Tibial nerve (tissue), 3 donors: ENCODE results near the gene VPS13D.

Experiments used
- CTCF ChIP-seq, 5 experiments: fragments of 200-600 bp in 3 of 5; fragments of 450-650 bp in 2 of 5; sonication (generic) in 3 of 5; IDR thresholded peaks; one replicate each; pipeline ENCODE4 v1.5.1; 2016 to 2019; ENCODE audit warnings: antibody characterized with exemption in 5 of 5, mild to moderate bottlenecking in 3 of 5, moderate library complexity in 2 of 5
- POLR2A ChIP-seq, 2 donors: fragments of 450-650 bp; IDR thresholded peaks; one replicate each; pipeline ENCODE4 v1.6.1; 2017; ENCODE audit warnings: antibody characterized with exemption in 2 of 2, mild to moderate bottlenecking in 2 of 2, moderate library complexity in 2 of 2

- no peak for TF ChIP-seq CTCF (IDR thresholded peaks at IDR 0.05)
- no peak for TF ChIP-seq POLR2A (IDR thresholded peaks at IDR 0.05)
Measured at GRCh38 chr1:12447849-12448312, 218.1 kb downstream of the VPS13D start.
